ENCODE data around the gene STK39. TPM values are rescaled to one million over a fixed set of nuclear protein-coding genes. Genes with fewer than 3 reads are reported as not detected.

STK39 gene
- total and polyA plus RNA-seq, 2 of the 4 experiments (the other 2 are of a cell fraction) = 11.8 to 16.4 TPM

DNA sequence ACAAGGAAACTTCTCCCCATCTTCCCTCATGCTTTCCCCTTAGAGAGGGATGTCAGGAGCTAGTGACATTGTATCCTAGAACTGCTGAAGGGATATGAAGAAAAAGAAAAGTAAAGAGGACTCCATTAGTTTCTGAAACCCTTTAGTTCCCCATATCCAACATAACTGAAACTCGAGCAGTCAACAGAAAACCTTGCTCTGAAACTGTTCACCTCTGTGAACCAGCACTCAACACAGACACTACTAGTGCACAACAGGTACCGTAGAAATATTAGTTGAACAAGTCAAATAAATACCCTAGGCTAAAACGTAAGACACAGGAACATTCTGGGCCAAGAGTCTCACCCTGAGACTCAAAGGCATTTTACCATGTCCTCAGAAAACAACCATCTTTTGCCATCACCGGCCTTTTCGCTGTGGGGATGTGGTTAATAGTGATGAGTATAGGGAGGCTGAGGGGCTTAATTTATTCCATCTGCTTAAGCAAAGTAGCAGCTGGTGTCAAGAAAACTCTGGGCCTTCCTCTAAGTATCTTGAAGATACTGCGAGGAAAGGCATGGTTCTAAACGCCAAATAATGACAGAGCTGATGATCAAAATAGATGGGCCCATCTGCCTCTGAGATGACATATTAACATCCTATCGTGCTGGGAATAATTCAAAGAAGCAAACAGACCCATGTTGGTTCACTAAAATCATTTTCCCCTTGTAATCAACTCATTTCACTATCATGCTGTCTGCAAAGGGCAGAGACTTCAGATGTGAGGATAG lies 156.8 kb downstream of the STK39 start (continued):
- TF ChIP-seq MAZ (IDR thresholded peaks at IDR 0.05; ENCODE audit: borderline replicate concordance, low read depth, low read length) = no peak

DNA sequence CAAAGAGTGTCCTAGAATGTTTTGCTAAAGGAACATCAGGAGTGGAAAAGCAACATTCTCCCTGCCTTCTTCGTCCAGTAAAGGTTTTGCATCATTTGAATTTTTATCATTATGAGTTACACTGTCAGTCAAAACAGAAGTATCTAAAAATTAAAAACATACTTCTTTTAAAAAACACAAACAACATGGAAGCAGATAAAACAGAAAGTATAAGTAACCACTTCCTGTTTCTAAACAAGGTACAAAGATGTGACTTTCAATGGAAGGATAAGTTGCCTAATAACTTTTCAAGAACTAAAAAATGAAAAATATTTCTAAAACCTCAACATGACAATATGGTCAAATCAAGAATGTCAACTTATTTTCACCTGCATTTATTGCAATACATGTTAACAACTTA lies 158.2 kb downstream of the STK39 start:
- H2BK120ac ChIP-seq (ENCODE audit: low read depth, low read length) = no peak overlapping the region
- in situ Hi-C loops (cut with MboI; ENCODE audit: low sequenced_read_pairs) = no loop called here
- H2BK15ac ChIP-seq (ENCODE audit: low read depth, low read length) = no peak overlapping the region
- peaks cover 2% of the 10 kb centered on the region for H3K36me3 ChIP-seq (ENCODE audit: control insufficient read depth, insufficient read depth, low read length)
- no peak overlapping the region for H2AK5ac ChIP-seq (ENCODE audit: low read depth, low read length)
- no peak overlapping the region for H3K56ac ChIP-seq (ENCODE audit: extremely low read depth, insufficient read depth, low read length)
- no peak overlapping the region for H3K9ac ChIP-seq (ENCODE audit: low read depth, low read length)
- H4K8ac ChIP-seq (ENCODE audit: low read depth in 2 of 2, low read length in 2 of 2) = no peak overlapping the region
- no peak overlapping the region for H2AK9ac ChIP-seq (replicated peaks; ENCODE audit: low read depth, low read length, poor library complexity)
- intact Hi-C loops (cut with micrococcal nuclease) = no loop called here
- dilution Hi-C loops (cut with HindIII; ENCODE audit: low sequenced_read_pairs, unreplicated experiment) = no loop called here
- peaks cover 3% of the 10 kb centered on the region; the same call in 1 of the 2 replicates for H3K4me1 ChIP-seq (ENCODE audit: control insufficient read depth, insufficient read depth, low read length)
- DNase-seq (no peak), ATAC-seq (ENCODE audit: low read depth) (no peak)
- no peak overlapping the region for H2BK5ac ChIP-seq (ENCODE audit: low read depth, low read length, poor library complexity, severe bottlenecking)
- H3K4me3 ChIP-seq (ENCODE audit: insufficient read depth, low read depth, low read length) = no peak overlapping the region
- CTCF ChIA-PET = no interaction called here
- POLR2A ChIA-PET (ENCODE audit: unreplicated experiment) = no interaction called here
- WGBS, 2 experiments (ENCODE audit: extremely low coverage in 2 of 2, insufficient read length in 1 of 2) = no CpG with 5 or more reads among the region's 1 CpG
- H3K9me1 ChIP-seq (ENCODE audit: insufficient read depth, low read length) = peaks cover 8% of the 10 kb centered on the region
- H4K91ac ChIP-seq (ENCODE audit: insufficient read depth, low read depth, low read length) = no peak overlapping the region
- TF ChIP-seq MAFK (IDR thresholded peaks at IDR 0.05; ENCODE audit: low read depth, low read length) (no peak), RFX5 (IDR thresholded peaks at IDR 0.05; ENCODE audit: low read depth, low read length) (no peak), BHLHE40 (IDR thresholded peaks at IDR 0.05; ENCODE audit: low read depth, low read length) (no peak), SMC3 (IDR thresholded peaks at IDR 0.05; ENCODE audit: low read depth, low read length) (no peak), RAD21 (IDR thresholded peaks at IDR 0.05; ENCODE audit: low read length) (no peak), MXI1 (IDR thresholded peaks at IDR 0.05; ENCODE audit: borderline replicate concordance, low read depth, low read length) (no peak), MAZ (IDR thresholded peaks at IDR 0.05; ENCODE audit: borderline replicate concordance, low read depth, low read length) (no peak), CEBPB (IDR thresholded peaks at IDR 0.05; ENCODE audit: low read depth, low read length) (no peak), CHD1 (IDR thresholded peaks at IDR 0.05; ENCODE audit: low read depth, low read length) (no peak), NFE2L2 (IDR thresholded peaks at IDR 0.05; ENCODE audit: low read depth, low read length) (no peak)
- TF ChIP-seq, protein P1, sequence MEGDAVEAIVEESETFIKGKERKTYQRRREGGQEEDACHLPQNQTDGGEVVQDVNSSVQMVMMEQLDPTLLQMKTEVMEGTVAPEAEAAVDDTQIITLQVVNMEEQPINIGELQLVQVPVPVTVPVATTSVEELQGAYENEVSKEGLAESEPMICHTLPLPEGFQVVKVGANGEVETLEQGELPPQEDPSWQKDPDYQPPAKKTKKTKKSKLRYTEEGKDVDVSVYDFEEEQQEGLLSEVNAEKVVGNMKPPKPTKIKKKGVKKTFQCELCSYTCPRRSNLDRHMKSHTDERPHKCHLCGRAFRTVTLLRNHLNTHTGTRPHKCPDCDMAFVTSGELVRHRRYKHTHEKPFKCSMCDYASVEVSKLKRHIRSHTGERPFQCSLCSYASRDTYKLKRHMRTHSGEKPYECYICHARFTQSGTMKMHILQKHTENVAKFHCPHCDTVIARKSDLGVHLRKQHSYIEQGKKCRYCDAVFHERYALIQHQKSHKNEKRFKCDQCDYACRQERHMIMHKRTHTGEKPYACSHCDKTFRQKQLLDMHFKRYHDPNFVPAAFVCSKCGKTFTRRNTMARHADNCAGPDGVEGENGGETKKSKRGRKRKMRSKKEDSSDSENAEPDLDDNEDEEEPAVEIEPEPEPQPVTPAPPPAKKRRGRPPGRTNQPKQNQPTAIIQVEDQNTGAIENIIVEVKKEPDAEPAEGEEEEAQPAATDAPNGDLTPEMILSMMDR (conservative IDR thresholded peaks at IDR 0.05; ENCODE audit: low read depth, low read length) = no peak
- no peaks in the 10 kb centered on the region for H3K9me3 ChIP-seq (ENCODE audit: control insufficient read depth, insufficient read depth, low read length)
- no peak overlapping the region for H3K18ac ChIP-seq (ENCODE audit: low read depth, low read length)
- no peaks in the 10 kb centered on the region for H3K27me3 ChIP-seq (ENCODE audit: control insufficient read depth, insufficient read depth, low read length)
- H3K27ac ChIP-seq (ENCODE audit: insufficient read depth, low read length) = no peak overlapping the region
- peaks cover 11 to 32% of the 10 kb centered on the region in 2 experiments; a peak in 3 of 4 replicates for H3K79me1 ChIP-seq (ENCODE audit: low read depth in 1 of 2, low read length in 2 of 2)
- no peak overlapping the region for H3K4ac ChIP-seq (ENCODE audit: low read depth, low read length)
- BruUV-seq (replicated peaks) = no TSS peak
- H2BK20ac ChIP-seq (ENCODE audit: low read depth, low read length) = no peak overlapping the region
- no peak overlapping the region for H2AFZ ChIP-seq (replicated peaks; ENCODE audit: low read length, poor library complexity)
- H4K20me1 ChIP-seq (ENCODE audit: insufficient read depth, low read length) = no peaks in the 10 kb centered on the region
- H4K5ac ChIP-seq (ENCODE audit: low read depth, low read length) = no peak overlapping the region
- no peak overlapping the region for H3K4me2 ChIP-seq (ENCODE audit: low read depth, low read length)
- H3K23ac ChIP-seq (ENCODE audit: low read depth, low read length) = no peak overlapping the region
- no peak overlapping the region for H3K14ac ChIP-seq (replicated peaks; ENCODE audit: low read depth, low read length)
